LNCAP (cell line): Measurements from ENCODE around the gene MSN.

Source experiments
- CTCF ChIP-seq: fragments of 450-650 bp; IDR thresholded peaks from 2 replicates; pipeline ENCODE4 v1.5.1; 2017; ENCODE audit warnings: mild to moderate bottlenecking

The MSN gene

DNA sequence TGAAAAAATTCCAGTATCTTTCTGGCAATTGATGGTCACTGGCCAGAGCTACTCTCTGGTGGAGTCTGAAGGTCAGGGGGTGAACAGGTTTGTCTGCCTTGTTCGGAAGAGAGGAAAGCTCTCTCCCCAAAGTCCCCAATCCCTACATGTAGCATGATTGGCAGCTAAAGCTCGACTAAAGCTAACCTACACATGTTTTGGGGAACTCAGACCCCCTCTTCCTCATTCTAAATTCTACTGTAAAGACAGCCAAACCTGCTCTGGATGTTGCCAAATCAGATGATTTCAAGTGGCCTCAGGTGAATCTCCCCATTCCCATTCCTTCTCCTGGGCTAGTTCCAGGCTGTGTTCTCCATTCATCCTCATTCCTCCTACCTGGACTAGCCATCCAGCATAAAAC lies 84.1 kb downstream of the MSN start:
- no peak for TF ChIP-seq CTCF

- TF ChIP-seq CTCF: no peak
Observed at GRCh38 chrX:65752294-65752693, 84.8 kb downstream of the MSN start.

DNA sequence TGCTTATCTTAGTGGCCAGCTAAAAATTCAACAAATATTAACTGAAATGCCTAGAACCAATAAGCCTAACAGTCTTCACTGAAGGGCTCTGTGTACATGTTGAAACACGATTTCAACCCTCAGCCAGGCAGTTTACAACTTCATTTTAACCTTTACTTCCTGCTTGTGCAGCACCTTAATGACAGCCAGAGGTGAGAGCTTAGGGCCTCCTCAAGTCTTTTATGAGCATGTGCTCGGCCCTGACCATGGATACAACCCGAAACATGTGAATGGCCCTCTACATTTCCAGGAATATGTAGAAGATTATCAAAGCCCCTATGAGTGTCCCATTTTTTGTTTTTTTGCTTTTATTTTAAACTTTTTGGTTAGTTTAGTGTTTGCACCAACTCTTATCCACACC lies 88.3 kb downstream of the MSN start:
- no peak for TF ChIP-seq CTCF

DNA sequence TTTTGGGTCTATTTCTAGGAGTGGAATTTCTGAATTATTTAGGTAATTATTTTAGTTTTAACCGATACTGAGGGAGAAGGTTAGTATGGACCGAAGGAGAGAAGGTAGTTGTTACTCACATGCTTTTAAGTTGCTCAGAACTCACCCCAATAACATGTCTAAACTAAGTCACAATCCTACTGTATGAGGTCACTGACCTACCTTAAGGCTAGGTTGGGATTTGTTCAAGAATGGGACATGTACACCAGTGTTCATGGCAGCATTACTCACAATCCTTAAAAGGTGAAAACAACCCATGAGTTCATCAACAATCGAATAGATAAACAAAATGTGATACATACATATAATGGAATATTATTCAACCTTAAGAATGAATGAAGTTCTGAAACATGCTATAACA lies 90.5 kb downstream of the MSN start:
- no peak for TF ChIP-seq CTCF

DNA sequence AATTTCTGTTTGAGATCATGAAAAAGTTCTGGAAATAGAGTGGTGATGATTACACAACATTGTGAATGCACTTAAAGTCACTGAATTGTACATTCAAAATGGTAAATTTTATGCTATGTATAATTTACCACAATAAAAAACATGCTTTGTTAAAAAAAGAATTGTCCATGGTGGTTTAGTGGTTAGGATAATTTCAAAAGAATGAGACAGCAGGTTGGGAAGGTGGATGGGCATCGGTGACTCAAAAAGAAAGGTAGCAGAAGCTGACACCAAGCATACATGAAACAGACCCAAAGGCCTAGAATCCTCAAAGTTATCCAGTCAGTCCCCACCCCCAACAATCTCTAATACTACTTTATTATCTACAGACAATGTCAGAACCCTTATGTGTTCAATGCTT lies 91.1 kb downstream of the MSN start:
- TF ChIP-seq CTCF: no peak

DNA sequence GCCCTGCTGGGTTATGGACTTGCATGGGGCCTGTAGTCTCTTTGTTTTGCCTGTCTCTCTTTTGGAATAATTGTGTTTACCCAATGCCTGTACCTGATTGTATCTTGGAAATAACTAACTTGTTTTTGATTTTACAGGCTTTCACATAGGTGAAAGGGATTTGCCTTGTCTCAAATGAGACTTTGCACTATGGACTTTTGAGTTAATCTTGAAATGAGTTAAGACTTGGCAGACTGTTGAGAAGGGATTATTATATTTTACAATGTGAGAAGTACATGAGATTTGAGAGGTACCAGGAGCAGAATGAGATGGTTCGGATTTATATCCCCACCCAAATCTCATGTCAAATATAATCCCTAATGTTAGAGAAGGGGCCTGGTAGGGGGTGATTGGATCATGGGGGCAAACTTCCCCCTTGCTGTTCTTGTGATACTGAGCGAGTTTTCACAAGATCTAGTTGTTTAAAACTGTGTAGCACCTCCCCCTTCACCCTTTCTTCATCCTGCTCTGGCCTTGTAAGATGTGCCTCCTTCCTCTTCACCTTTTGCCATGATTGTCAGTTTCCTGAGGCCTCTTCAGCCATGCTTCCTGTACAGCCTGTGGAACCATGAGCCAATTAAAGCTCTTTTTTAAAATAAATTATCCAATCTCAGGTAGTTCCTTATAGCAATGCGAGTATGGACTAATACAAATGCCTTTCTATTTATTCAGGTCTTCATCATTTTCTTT lies 102.3 kb downstream of the MSN start:
- no peak for TF ChIP-seq CTCF

DNA sequence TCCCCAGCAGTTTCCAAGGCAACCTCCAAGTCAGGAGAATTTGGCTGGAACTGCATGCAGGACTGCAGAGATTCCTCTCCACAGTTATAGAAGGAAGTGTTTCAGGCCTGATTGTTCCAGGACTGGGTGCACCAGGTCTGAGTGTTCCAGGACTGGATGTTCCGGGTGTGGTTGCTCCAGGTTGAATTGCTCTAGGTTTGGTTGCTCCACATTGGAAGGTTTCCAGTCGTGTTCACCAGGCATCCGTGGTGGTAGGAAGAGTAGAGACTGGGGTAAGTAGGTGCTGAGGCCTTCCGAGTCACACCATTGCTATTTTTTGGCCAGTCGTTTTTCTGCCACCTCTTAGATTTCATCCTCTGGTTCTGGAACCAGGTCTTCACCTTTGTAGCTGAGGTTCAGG lies 105.4 kb downstream of the MSN start:
- no peak for TF ChIP-seq CTCF

GRCh38 chrX:65781845-65782244 lies 114.4 kb downstream of the MSN start:
- TF ChIP-seq CTCF: no peak
